ENCODE measurements around the gene MAN1C1. TPM values are rescaled to one million over a fixed set of nuclear protein-coding genes. Genes with fewer than 3 reads are reported as not detected.

MAN1C1 gene
- total and polyA plus RNA-seq, 2 donors (not counting 1 experiment from before 2014, with no cell fraction given): 0.31 to 0.89 TPM

- CTCF ChIA-PET: no interaction called here
- WGBS (ENCODE audit: insufficient coverage): 57% methylated on average over 9 of the region's 13 CpGs
- peaks cover 0 to 31% (median 7%) of the 10 kb centered on the region in 4 experiments for H3K27me3 ChIP-seq (replicated peaks in 1 of 4; ENCODE audit: control extremely low read depth in 1 of 4, control insufficient read depth in 3 of 4, insufficient read depth in 4 of 4, low read length in 3 of 4)
- no peak overlapping the region for H3K4me3 ChIP-seq (ENCODE audit: control extremely low read depth in 1 of 5, extremely low read depth in 1 of 5, insufficient read depth in 1 of 5, low read depth in 2 of 5, low read length in 4 of 5)
- no peaks in the 10 kb centered on the region for H3K36me3 ChIP-seq (replicated peaks in 1 of 2; ENCODE audit: control extremely low read depth in 1 of 2, control insufficient read depth in 1 of 2, extremely low read depth in 1 of 2, insufficient read depth in 2 of 2, low read length in 1 of 2)
- no peak overlapping the region for H3K27ac ChIP-seq (ENCODE audit: low read length in 2 of 2)
- no peaks in the 10 kb centered on the region for H3K79me2 ChIP-seq (ENCODE audit: control insufficient read depth, insufficient read depth, low read length)
- H3K27ac Mint-ChIP-seq: peak overlapping the region; percentile 12
- H2AFZ ChIP-seq (ENCODE audit: insufficient read depth, low read depth, low read length, poor library complexity, severe bottlenecking): peak overlapping the region; percentile 48
- peaks cover 26% of the 10 kb centered on the region for H3K27me3 Mint-ChIP-seq
- peak overlapping the region; percentile 29 for H3K4me2 ChIP-seq (replicated peaks; ENCODE audit: low read depth, low read length, poor library complexity, severe bottlenecking)
- peaks cover 41% of the 10 kb centered on the region for H3K4me1 Mint-ChIP-seq
- no peak for DNase-seq
- H3K4me3 Mint-ChIP-seq: no peak overlapping the region
- H3K9ac ChIP-seq (ENCODE audit: low read length): no peak overlapping the region
- no peak for ATAC-seq (ENCODE audit: low read depth)
- H4K20me1 ChIP-seq (ENCODE audit: control insufficient read depth, insufficient read depth, low read length, poor library complexity, severe bottlenecking): no peaks in the 10 kb centered on the region
- POLR2A ChIA-PET: no interaction called here
- intact Hi-C loops (cut with micrococcal nuclease): no loop called here
- H3K9me3 ChIP-seq (ENCODE audit: control extremely low read depth in 1 of 3, control insufficient read depth in 2 of 3, insufficient read depth in 1 of 3, low read length in 2 of 3): peaks cover 0 to 3% (median 0%) of the 10 kb centered on the region in 3 donors
- no peaks in the 10 kb centered on the region for H3K9me3 Mint-ChIP-seq (ENCODE audit: insufficient read depth)
- no peak for TF ChIP-seq CTCF (IDR thresholded peaks at IDR 0.05)
- TF ChIP-seq EZH2 (IDR thresholded peaks at IDR 0.05; ENCODE audit: borderline replicate concordance, insufficient read depth, low read depth, low read length, poor library complexity, severe bottlenecking): no peak
- peaks cover 30 to 47% of the 10 kb centered on the region in 2 donors for H3K4me1 ChIP-seq (ENCODE audit: control insufficient read depth in 2 of 2, insufficient read depth in 2 of 2, low read length in 2 of 2)
Observed at GRCh38 chr1:25774206-25774803, 157.7 kb downstream of the MAN1C1 start.

- Histone ChIP-seq H3K36me3 (replicated peaks in 1 of 2; ENCODE audit: control extremely low read depth in 1 of 2, control insufficient read depth in 1 of 2, extremely low read depth in 1 of 2, insufficient read depth in 2 of 2, low read length in 1 of 2) (no peaks in the 10 kb centered on the region), H3K9me3 (ENCODE audit: control extremely low read depth in 1 of 3, control insufficient read depth in 2 of 3, insufficient read depth in 1 of 3, low read length in 2 of 3) (peaks cover 0 to 3% (median 0%) of the 10 kb centered on the region in 3 donors), H2AFZ (ENCODE audit: insufficient read depth, low read depth, low read length, poor library complexity, severe bottlenecking) (peak overlapping the region; percentile 48), H3K79me2 (ENCODE audit: control insufficient read depth, insufficient read depth, low read length) (no peaks in the 10 kb centered on the region), H3K4me2 (replicated peaks; ENCODE audit: low read depth, low read length, poor library complexity, severe bottlenecking) (peak overlapping the region; percentile 29), H3K9ac (ENCODE audit: low read length) (no peak overlapping the region), H3K4me3 (ENCODE audit: control extremely low read depth in 1 of 5, extremely low read depth in 1 of 5, insufficient read depth in 1 of 5, low read depth in 2 of 5, low read length in 4 of 5) (no peak overlapping the region), H3K27ac (ENCODE audit: low read length in 2 of 2) (no peak overlapping the region), H4K20me1 (ENCODE audit: control insufficient read depth, insufficient read depth, low read length, poor library complexity, severe bottlenecking) (no peaks in the 10 kb centered on the region), H3K4me1 (ENCODE audit: control insufficient read depth in 2 of 2, insufficient read depth in 2 of 2, low read length in 2 of 2) (peaks cover 30 to 46% of the 10 kb centered on the region in 2 donors), H3K27me3 (replicated peaks in 1 of 4; ENCODE audit: control extremely low read depth in 1 of 4, control insufficient read depth in 3 of 4, insufficient read depth in 4 of 4, low read length in 3 of 4) (peaks cover 0 to 25% (median 7%) of the 10 kb centered on the region in 4 experiments)
- 5% methylated on average over 12 of the region's 16 CpGs for WGBS (ENCODE audit: insufficient coverage)
- Mint-ChIP-seq H3K27me3 (peaks cover 23% of the 10 kb centered on the region), H3K9me3 (ENCODE audit: insufficient read depth) (no peaks in the 10 kb centered on the region), H3K27ac (peak overlapping the region; percentile 57), H3K4me3 (peak overlapping the region; percentile 54), H3K4me1 (peaks cover 41% of the 10 kb centered on the region)
- DNase-seq: peak; percentile 30
- no peak for TF ChIP-seq EZH2 (IDR thresholded peaks at IDR 0.05; ENCODE audit: borderline replicate concordance, insufficient read depth, low read depth, low read length, poor library complexity, severe bottlenecking)
- TF ChIP-seq CTCF (IDR thresholded peaks at IDR 0.05): no peak
- ChIA-PET POLR2A (no interaction called here), CTCF (no interaction called here)
- peak; percentile 71 for ATAC-seq (ENCODE audit: low read depth)
- intact Hi-C loops (cut with micrococcal nuclease): no loop called here
Observed at GRCh38 chr1:25774921-25775771, 158.6 kb downstream of the MAN1C1 start.
